GM18873 (cell line): ENCODE results near the gene RCAN1.

Experiments used
- ATAC-seq: cut with Tn5 transposase; IDR thresholded peaks from one replicate; pipeline ENCODE4 v1.9.1; 2021; ENCODE audit warnings: mild to moderate bottlenecking, moderate library complexity, moderate number of reproducible peaks; ENCODE audit not compliant: unreplicated experiment, low FRiP score

RCAN1 gene

GRCh38 chr21:34548781-34549376 lies 66.0 kb downstream of the RCAN1 start:
- ATAC-seq = no peak

- no peak for ATAC-seq
These were observed 68.4 kb downstream of the RCAN1 start for GRCh38 chr21:34546542-34546941.

DNA sequence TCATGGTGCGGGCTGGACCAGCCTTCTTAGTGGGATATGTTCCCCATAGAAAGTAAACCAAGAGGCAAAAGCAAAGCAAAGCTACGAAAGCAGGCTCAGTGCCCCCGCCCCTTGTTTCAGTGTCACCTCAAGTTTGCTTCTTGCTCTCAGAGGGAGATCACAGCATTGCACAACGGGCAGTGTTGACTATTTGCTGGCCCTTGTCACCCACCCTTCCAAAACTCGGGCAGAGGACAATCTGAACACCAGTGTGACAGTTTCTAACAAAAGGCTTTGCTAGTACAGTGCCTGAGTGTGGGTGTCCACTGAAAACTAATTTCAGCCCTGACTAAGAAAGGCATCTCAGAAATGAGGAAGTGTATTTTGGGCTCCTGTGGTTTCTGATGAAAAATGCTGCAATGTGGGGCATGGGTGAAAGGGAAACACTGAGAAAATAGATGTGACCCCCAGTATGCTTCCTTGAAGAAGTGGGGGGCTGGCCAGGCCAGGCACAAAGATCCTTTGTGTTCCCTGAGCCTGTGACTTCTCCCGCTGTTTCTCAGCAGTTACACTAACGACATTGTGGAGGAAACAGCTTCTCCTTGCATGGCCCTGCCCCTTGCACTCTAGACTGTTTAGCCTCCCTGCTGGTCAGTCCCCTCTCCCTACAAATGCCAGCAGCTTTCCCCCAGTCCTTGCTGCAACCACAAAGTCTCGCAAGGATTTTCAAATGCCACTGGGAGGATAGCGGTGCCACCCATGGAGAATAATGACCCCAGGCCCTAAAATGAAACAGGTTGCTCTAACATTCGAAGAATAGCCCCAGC lies 69.6 kb downstream of the RCAN1 start:
- peak; percentile 82 for ATAC-seq

DNA sequence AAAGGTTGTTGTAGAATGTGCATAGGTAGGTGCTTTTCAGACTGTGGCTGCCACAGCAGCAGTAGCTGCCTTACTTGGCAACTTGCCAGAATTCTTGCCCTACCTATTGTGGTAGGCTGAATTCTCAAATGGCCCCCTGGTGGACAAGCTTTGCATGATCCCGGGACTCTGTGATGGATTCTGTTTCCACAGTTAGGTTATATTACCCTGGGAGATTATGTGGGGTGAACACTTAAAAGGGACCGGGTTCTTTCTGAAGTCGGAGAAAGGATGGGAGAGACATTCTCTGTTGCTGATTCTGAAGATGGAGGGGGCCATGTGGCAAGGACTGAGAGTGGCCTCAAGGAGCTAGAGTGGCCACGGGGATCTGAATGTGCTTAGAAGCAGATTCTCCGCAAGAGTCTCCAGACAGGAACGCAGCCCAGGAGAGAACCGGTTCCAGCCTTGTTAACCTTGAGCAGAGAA lies 70.8 kb downstream of the RCAN1 start:
- ATAC-seq = no peak

- no peak for ATAC-seq
These were observed 71.9 kb downstream of the RCAN1 start for GRCh38 chr21:34543017-34543416.

GRCh38 chr21:34540206-34540605 lies 74.7 kb downstream of the RCAN1 start:
- no peak for ATAC-seq

- no peak for ATAC-seq
These were observed 77.1 kb downstream of the RCAN1 start for GRCh38 chr21:34537838-34538237.

GRCh38 chr21:34536820-34537219 lies 78.1 kb downstream of the RCAN1 start:
- ATAC-seq = no peak

DNA sequence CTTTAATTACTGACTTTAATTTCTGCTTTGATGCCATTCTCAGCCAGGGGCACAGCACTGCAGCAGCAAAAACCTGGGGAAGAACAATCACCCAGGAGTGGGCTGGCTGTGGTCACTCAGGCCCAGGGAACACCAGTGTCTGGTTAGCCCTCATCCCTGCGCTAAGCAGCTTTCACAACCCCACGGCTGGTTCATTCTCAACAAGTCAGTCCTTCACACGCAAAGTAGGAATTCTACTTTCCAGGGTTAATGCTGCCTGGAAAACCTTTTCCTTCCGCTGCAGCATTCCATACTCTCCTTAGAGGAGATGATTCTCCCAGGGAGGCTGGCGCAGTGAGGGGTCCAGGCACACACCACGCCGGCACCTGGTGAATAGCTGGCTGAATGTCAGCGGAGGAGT lies 78.6 kb downstream of the RCAN1 start:
- no peak for ATAC-seq

- no peak for ATAC-seq
These were observed 79.0 kb downstream of the RCAN1 start for GRCh38 chr21:34535886-34536285.

DNA sequence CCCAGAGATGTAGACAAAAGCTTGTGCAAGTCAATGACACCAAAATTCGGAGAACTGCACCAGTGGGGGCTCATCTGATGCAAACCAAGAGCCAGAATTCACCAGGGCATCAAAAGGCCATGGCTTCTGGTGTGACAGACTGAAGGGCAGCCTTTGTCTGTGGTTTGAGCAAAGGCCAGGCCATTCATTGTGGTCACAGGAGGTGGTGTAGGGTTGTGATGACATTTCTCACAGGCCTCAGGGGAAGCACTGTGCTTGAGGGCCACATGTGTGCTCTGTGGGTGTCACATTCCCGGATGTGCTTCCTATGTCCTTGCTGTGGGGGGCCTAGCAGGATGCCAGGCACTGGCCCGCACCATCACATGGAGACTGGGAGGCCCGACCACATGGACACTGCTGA lies 80.4 kb downstream of the RCAN1 start:
- ATAC-seq = no peak

- no peak for ATAC-seq
These were observed 81.0 kb downstream of the RCAN1 start for GRCh38 chr21:34533938-34534337.

DNA sequence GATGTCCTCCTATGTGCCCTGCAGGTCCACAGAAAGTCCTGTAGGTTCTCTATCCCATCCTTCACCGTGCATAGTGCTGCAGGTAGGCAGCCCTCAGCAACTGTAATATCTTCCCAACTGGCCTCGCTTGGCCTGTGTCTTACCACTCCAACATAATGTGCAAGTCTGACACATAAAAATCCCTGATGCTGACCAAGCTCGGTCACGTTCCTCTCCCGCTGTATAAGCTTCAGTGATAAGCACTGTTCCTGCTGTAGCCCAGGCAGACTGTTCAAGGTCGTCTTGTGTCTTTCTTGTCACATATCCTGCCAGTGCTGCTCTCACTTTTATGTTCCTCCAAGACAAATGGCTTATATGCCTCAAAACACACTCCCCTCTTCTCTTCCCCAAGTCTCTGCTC lies 83.5 kb downstream of the RCAN1 start:
- no peak for ATAC-seq

DNA sequence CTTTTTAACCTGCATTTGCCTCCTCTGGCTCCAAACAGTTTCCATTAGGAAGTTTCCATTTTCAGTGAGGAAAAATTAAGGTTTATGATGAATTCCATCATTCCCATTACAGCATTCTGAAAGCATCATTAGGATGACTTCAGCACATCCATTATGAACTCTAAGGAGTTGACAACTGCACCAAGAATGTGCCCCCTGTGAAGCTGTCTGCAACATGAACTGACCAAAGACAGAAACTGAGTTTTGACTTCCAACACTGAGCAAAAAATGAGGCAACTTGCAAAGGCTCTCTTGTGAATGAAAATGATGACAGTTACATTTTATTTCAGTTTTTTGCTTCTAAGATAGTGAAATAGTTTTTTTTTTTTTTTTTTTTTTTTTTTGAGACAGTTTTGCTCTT lies 84.7 kb downstream of the RCAN1 start:
- ATAC-seq = no peak

- no peak for ATAC-seq
These were observed 86.8 kb downstream of the RCAN1 start for GRCh38 chr21:34528131-34528561.

GRCh38 chr21:34526618-34527290 lies 88.2 kb downstream of the RCAN1 start:
- no peak for ATAC-seq

GRCh38 chr21:34526241-34526617 lies 88.7 kb downstream of the RCAN1 start:
- no peak for ATAC-seq

- ATAC-seq = no peak
These were observed 90.0 kb downstream of the RCAN1 start for GRCh38 chr21:34524646-34525601.

GRCh38 chr21:34523019-34523555 lies 91.8 kb downstream of the RCAN1 start:
- ATAC-seq = no peak

DNA sequence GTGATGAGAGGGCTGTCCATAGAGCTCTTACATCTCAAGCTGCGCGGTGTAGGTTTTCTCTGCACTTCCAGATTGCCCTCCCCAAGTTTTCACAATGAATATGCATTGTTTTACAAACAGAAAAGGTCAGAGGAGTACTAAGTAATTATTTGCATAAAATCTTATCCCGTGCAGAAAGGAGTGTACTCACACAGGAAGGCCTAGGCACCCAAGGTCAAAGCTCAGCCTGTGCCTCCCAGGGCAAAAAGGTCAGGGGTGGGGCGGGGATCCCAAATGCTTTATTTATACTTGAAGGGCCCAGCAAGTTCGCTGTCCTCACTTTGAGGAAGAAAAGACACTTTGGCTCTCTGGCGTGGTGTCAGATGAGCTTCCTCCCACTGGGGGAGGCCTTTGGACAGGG lies 92.6 kb downstream of the RCAN1 start:
- ATAC-seq = no peak
